PFSK-1 (cell line): ENCODE results near the gene STN1.

Source experiments
- POLR2AphosphoS5 ChIP-seq: IDR thresholded peaks from 2 replicates; pipeline ENCODE4 v1.6.1; 2012; ENCODE audit warnings: low read depth, mild to moderate bottlenecking, control low read depth, low read length, moderate library complexity
- SIN3A ChIP-seq: IDR thresholded peaks from 2 replicates; pipeline ENCODE4 v1.6.1; 2012; ENCODE audit warnings: mild to moderate bottlenecking, low read length, moderate library complexity, borderline replicate concordance; ENCODE audit not compliant: insufficient read depth
- TAF1 ChIP-seq: IDR thresholded peaks from 2 replicates; pipeline ENCODE4 v1.6.1; 2012; ENCODE audit warnings: low read length, control low read depth, borderline replicate concordance; ENCODE audit not compliant: insufficient read depth

- TF ChIP-seq POLR2AphosphoS5 (no peak), TAF1 (no peak), SIN3A (no peak)
Measured at GRCh38 chr10:103934308-103934707, 16.3 kb upstream of the STN1 start.
